ENCODE measurements around the gene AREG.

The AREG gene

GRCh38 chr4:74431113-74431826 lies 13.7 kb upstream of the AREG start:
- no peak for DNase-seq

GRCh38 chr4:74433043-74433442 lies 11.9 kb upstream of the AREG start:
- no peak for DNase-seq

- no peak for DNase-seq
Measured at GRCh38 chr4:74433541-74434172, 11.3 kb upstream of the AREG start.

- DNase-seq = no peak
Measured at GRCh38 chr4:74435296-74435695, 9.6 kb upstream of the AREG start.

- no peak for DNase-seq
Measured at GRCh38 chr4:74437866-74438265, 7.1 kb upstream of the AREG start.

- DNase-seq = no peak
Measured at GRCh38 chr4:74438661-74439060, 6.3 kb upstream of the AREG start.

- no peak for DNase-seq
Measured at GRCh38 chr4:74439952-74440351, 5.0 kb upstream of the AREG start.

GRCh38 chr4:74440356-74440755 lies 4.6 kb upstream of the AREG start:
- peak in 1 of 56 donors; percentile 8 for DNase-seq

- DNase-seq = no peak
Measured at GRCh38 chr4:74441744-74442143, 3.2 kb upstream of the AREG start.

- DNase-seq = no peak
Measured at GRCh38 chr4:74446193-74446868, 1.4 kb downstream of the AREG start.

GRCh38 chr4:74446896-74447295 lies 2.0 kb downstream of the AREG start:
- no peak for DNase-seq

GRCh38 chr4:74447636-74448233 lies 2.8 kb downstream of the AREG start:
- no peak for DNase-seq

GRCh38 chr4:74449571-74450297 lies 4.8 kb downstream of the AREG start:
- no peak for DNase-seq

GRCh38 chr4:74450298-74450683 lies 5.4 kb downstream of the AREG start:
- DNase-seq = no peak

- DNase-seq = no peak
Measured at GRCh38 chr4:74451214-74451661, 6.3 kb downstream of the AREG start.

- DNase-seq = no peak
Measured at GRCh38 chr4:74453037-74453635, 8.2 kb downstream of the AREG start.

- no peak for DNase-seq
Measured at GRCh38 chr4:74453829-74454742, 9.2 kb downstream of the AREG start.

GRCh38 chr4:74455361-74456055 lies 10.6 kb downstream of the AREG start:
- no peak for DNase-seq

GRCh38 chr4:74456056-74456744 lies 11.3 kb downstream of the AREG start:
- DNase-seq = no peak

Measured in nucleus accumbens (tissue), 56 donors.